Measurements from ENCODE around the gene HBE1. TPM values are rescaled to one million over a fixed set of nuclear protein-coding genes. Genes with fewer than 3 reads are reported as not detected.

Gene HBE1
- total RNA-seq, 1 donor from 2014 or later: not detected

DNA sequence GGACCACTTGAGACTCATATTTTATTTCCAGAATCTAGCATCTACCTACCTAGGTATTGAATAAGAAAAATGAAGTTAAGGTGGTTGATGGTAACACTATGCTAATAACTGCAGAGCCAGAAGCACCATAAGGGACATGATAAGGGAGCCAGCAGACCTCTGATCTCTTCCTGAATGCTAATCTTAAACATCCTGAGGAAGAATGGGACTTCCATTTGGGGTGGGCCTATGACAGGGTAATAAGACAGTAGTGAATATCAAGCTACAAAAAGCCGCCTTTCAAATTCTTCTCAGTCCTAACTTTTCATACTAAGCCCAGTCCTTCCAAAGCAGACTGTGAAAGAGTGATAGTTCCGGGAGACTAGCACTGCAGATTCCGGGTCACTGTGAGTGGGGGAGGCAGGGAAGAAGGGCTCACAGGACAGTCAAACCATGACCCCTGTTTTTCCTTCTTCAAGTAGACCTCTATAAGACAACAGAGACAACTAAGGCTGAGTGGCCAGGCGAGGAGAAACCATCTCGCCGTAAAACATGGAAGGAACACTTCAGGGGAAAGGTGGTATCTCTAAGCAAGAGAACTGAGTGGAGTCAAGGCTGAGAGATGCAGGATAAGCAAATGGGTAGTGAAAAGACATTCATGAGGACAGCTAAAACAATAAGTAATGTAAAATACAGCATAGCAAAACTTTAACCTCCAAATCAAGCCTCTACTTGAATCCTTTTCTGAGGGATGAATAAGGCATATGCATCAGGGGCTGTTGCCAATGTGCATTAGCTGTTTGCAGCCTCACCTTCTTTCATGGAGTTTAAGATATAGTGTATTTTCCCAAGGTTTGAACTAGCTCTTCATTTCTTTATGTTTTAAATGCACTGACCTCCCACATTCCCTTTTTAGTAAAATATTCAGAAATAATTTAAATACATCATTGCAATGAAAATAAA, 44.9 kb downstream of the HBE1 start:
- Mint-ChIP-seq H3K27me3 (no peaks in the 10 kb centered on the region), H3K36me3 (ENCODE audit: insufficient read depth) (no peaks in the 10 kb centered on the region), H3K4me1 (ENCODE audit: low read depth) (no peaks in the 10 kb centered on the region), H3K27ac (no peak overlapping the region), H3K9me3 (ENCODE audit: low read depth) (peaks cover 5% of the 10 kb centered on the region), H3K4me3 (ENCODE audit: low read depth) (no peak overlapping the region)
- DNase-seq (ENCODE audit: low spot score, unreplicated experiment): no peak
- TF ChIP-seq, protein P1, sequence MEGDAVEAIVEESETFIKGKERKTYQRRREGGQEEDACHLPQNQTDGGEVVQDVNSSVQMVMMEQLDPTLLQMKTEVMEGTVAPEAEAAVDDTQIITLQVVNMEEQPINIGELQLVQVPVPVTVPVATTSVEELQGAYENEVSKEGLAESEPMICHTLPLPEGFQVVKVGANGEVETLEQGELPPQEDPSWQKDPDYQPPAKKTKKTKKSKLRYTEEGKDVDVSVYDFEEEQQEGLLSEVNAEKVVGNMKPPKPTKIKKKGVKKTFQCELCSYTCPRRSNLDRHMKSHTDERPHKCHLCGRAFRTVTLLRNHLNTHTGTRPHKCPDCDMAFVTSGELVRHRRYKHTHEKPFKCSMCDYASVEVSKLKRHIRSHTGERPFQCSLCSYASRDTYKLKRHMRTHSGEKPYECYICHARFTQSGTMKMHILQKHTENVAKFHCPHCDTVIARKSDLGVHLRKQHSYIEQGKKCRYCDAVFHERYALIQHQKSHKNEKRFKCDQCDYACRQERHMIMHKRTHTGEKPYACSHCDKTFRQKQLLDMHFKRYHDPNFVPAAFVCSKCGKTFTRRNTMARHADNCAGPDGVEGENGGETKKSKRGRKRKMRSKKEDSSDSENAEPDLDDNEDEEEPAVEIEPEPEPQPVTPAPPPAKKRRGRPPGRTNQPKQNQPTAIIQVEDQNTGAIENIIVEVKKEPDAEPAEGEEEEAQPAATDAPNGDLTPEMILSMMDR (IDR thresholded peaks at IDR 0.05; ENCODE audit: unreplicated experiment): no peak

DNA sequence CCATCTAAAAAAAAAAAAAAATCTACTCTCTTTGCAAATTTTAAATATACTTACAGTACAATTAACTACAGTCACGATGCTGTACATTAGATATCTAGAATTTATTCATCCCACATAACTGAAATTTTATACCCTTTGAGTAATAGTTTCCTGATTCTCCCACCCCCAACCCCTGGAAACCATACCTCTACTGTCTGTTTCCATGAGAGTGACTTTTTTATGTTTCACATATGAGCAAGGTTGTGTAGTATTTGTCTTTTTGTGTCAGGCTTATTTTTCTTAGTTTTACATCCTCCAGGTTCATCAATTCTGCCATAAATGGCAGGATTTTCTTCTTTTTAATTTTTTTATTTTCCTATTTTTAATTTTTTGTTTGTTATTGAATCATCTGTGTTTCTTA, 46.1 kb downstream of the HBE1 start:
- TF ChIP-seq, protein P1 (IDR thresholded peaks at IDR 0.05; ENCODE audit: unreplicated experiment): no peak
- H3K27ac Mint-ChIP-seq: no peak overlapping the region
- no peaks in the 10 kb centered on the region for H3K27me3 Mint-ChIP-seq
- no peaks in the 10 kb centered on the region for H3K36me3 Mint-ChIP-seq (ENCODE audit: insufficient read depth)
- H3K9me3 Mint-ChIP-seq (ENCODE audit: low read depth): peaks cover 11% of the 10 kb centered on the region
- no peak for DNase-seq (ENCODE audit: low spot score, unreplicated experiment)
- no peak overlapping the region for H3K4me3 Mint-ChIP-seq (ENCODE audit: low read depth)
- no peaks in the 10 kb centered on the region for H3K4me1 Mint-ChIP-seq (ENCODE audit: low read depth)

DNA sequence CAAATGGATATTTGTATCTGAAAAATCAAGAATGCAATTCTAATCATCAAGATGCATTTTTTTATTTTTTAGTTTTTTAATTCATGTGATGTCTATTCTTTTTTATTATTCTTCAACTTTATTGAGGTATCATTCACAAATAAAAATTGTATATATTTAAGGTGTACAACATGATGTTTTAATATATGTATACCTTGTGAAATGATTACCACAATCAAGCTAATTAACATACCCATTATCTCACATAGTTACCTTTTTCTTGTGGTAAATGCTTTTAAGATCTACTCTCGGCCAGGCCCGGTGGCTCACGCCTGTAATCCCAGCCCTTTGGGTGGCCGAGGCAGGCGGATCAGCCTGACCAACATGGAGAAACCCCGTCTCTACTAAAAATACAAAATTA, 46.6 kb downstream of the HBE1 start:
- no peaks in the 10 kb centered on the region for H3K36me3 Mint-ChIP-seq (ENCODE audit: insufficient read depth)
- no peaks in the 10 kb centered on the region for H3K4me1 Mint-ChIP-seq (ENCODE audit: low read depth)
- H3K27ac Mint-ChIP-seq: no peak overlapping the region
- TF ChIP-seq, protein P1 (IDR thresholded peaks at IDR 0.05; ENCODE audit: unreplicated experiment): no peak
- no peak overlapping the region for H3K4me3 Mint-ChIP-seq (ENCODE audit: low read depth)
- H3K27me3 Mint-ChIP-seq: no peaks in the 10 kb centered on the region
- no peak for DNase-seq (ENCODE audit: low spot score, unreplicated experiment)
- peaks cover 13% of the 10 kb centered on the region for H3K9me3 Mint-ChIP-seq (ENCODE audit: low read depth)

Other genes with a start within 250 kb of the HBE1 start
- not detected in 2 replicates for gene OR52J3, start 223.4 kb downstream of the HBE1 start, total RNA-seq
- gene OR52E2, start 210.3 kb downstream of the HBE1 start, total RNA-seq: not detected in 2 replicates
- not detected in 2 replicates for gene OR52E1, start 200.4 kb downstream of the HBE1 start, total RNA-seq
- gene OR52A5, start 131.6 kb downstream of the HBE1 start, total RNA-seq: not detected in 2 replicates
- gene OR52A1, start 115.2 kb downstream of the HBE1 start, total RNA-seq: not detected in 2 replicates
- not detected in 2 replicates for gene OR51V1, start 69.3 kb downstream of the HBE1 start, total RNA-seq
- gene HBB, start 42.9 kb downstream of the HBE1 start, total RNA-seq: not detected in 2 replicates
- not detected in 2 replicates for gene HBD, start 35.5 kb downstream of the HBE1 start, total RNA-seq
- gene HBG1, start 20.1 kb downstream of the HBE1 start, total RNA-seq: not detected in 2 replicates
- gene HBG2, start 15.2 kb downstream of the HBE1 start, total RNA-seq: not detected in 2 replicates
- gene OR51B4, start 32.0 kb upstream of the HBE1 start, total RNA-seq: not detected in 2 replicates
- not detected in 2 replicates for gene OR51B2, start 54.4 kb upstream of the HBE1 start, total RNA-seq
- gene OR51B5, start 73.6 kb upstream of the HBE1 start, total RNA-seq: 0.34 and 0.44 TPM in 2 replicates
- gene OR51B6, start 81.6 kb upstream of the HBE1 start, total RNA-seq: not detected in 2 replicates
- gene OR51M1, start 113.9 kb upstream of the HBE1 start, total RNA-seq: not detected in 2 replicates
- gene OR51Q1, start 152.2 kb upstream of the HBE1 start, total RNA-seq: not detected in 2 replicates
- gene OR51I1, start 171.6 kb upstream of the HBE1 start, total RNA-seq: not detected in 2 replicates
- not detected in 2 replicates for gene OR51I2, start 179.4 kb upstream of the HBE1 start, total RNA-seq
- not detected in 2 replicates for gene OR52D1, start 218.7 kb upstream of the HBE1 start, total RNA-seq
- gene UBQLN3, start 240.0 kb upstream of the HBE1 start, total RNA-seq: not detected in 2 replicates
- gene UBQLNL, start 246.8 kb upstream of the HBE1 start, total RNA-seq: 0.53 and 0.79 TPM in 2 replicates

Measured in progenitor cell of endocrine pancreas (in vitro differentiated cells).